IMR-90 (cell line): ENCODE results near the gene RPS10. TPM values are rescaled to one million over a fixed set of nuclear protein-coding genes. Genes with fewer than 3 reads are reported as not detected.

Source experiments
- ATAC-seq: fragments of 200-7000 bp; cut with Tn5 transposase; 2 replicates; pipeline ENCODE4 v1.9.1; 2020; ENCODE audit warnings: low read depth, mild to moderate bottlenecking, moderate library complexity
- BruUV-seq: library from RNA; stranded (reverse); fragments of 400-500 nt; replicated peaks from 2 replicates; lab custom pipeline; 2021; lab: Mats Ljungman, UMichigan
- CTCF ChIA-PET: fragments of 300-600 bp; formaldehyde crosslinking; extraction: SDS; loops from one replicate; lab custom pipeline; 2021; ENCODE audit warnings: antibody characterized with exemption; lab: Yijun Ruan, JAX
- POLR2A ChIA-PET: fragments of 300-600 bp; sonication (Branson Sonifier 250); formaldehyde crosslinking; loops from one replicate; lab custom pipeline; 2022; ENCODE audit warnings: antibody characterized with exemption; ENCODE audit not compliant: unreplicated experiment; lab: Charles Lee
- DNase-seq: peaks from one replicate; pipeline ENCODE4 v3.0.0; 2013
- H2AFZ ChIP-seq: replicated peaks from 2 replicates; pipeline ENCODE3; 2013; ENCODE audit warnings: low read length, mild to moderate bottlenecking; ENCODE audit not compliant: poor library complexity
- H2AK5ac ChIP-seq: 2 replicates; pipeline ENCODE4 v1.6.1; 2013; ENCODE audit warnings: low read depth, low read length, inconsistent platforms
- H2AK9ac ChIP-seq: replicated peaks from 2 replicates; pipeline ENCODE3; 2013; ENCODE audit warnings: mild to moderate bottlenecking, low read depth, low read length, moderate library complexity; ENCODE audit not compliant: poor library complexity
- H2BK120ac ChIP-seq: 2 replicates; pipeline ENCODE4 v1.6.1; 2013; ENCODE audit warnings: low read depth, low read length, inconsistent platforms
- H2BK15ac ChIP-seq: 3 replicates; pipeline ENCODE4 v1.6.1; 2013; ENCODE audit warnings: low read depth, low read length, inconsistent platforms
- H2BK20ac ChIP-seq: 2 replicates; pipeline ENCODE4 v1.6.1; 2013; ENCODE audit warnings: low read depth, mild to moderate bottlenecking, inconsistent platforms, low read length, moderate library complexity
- H2BK5ac ChIP-seq: 2 replicates; pipeline ENCODE4 v1.6.1; 2013; ENCODE audit warnings: mild to moderate bottlenecking, low read depth, low read length, inconsistent platforms; ENCODE audit not compliant: poor library complexity, severe bottlenecking
- H3K14ac ChIP-seq: replicated peaks from 2 replicates; pipeline ENCODE4 v1.6.1; 2013; ENCODE audit warnings: low read depth, low read length, inconsistent platforms
- H3K18ac ChIP-seq: 2 replicates; pipeline ENCODE4 v1.6.1; 2013; ENCODE audit warnings: low read depth, low read length, control low read depth
- H3K23ac ChIP-seq: 2 replicates; pipeline ENCODE4 v1.6.1; 2013; ENCODE audit warnings: low read depth, low read length, inconsistent platforms
- H3K27ac ChIP-seq: 2 replicates; pipeline ENCODE4 v1.5.1; 2013; ENCODE audit warnings: mild to moderate bottlenecking, control low read depth, low read length; ENCODE audit not compliant: insufficient read depth
- H3K27me3 ChIP-seq: 2 replicates; pipeline ENCODE4 v1.6.1; 2013; ENCODE audit warnings: low read length; ENCODE audit not compliant: control insufficient read depth, insufficient read depth
- H3K36me3 ChIP-seq: 2 replicates; pipeline ENCODE4 v1.6.1; 2013; ENCODE audit warnings: low read length, mixed read lengths; ENCODE audit not compliant: control insufficient read depth, insufficient read depth
- H3K4ac ChIP-seq: 2 replicates; pipeline ENCODE4 v1.6.1; 2013; ENCODE audit warnings: low read depth, low read length, inconsistent platforms
- H3K4me1 ChIP-seq: 2 replicates; pipeline ENCODE4 v1.6.1; 2013; ENCODE audit warnings: low read length, mixed read lengths; ENCODE audit not compliant: control insufficient read depth, insufficient read depth
- H3K4me2 ChIP-seq: 2 replicates; pipeline ENCODE4 v1.6.1; 2013; ENCODE audit warnings: low read depth, mild to moderate bottlenecking, control low read depth, low read length, moderate library complexity
- H3K4me3 ChIP-seq: 2 replicates; pipeline ENCODE4 v1.5.1; 2013; ENCODE audit warnings: low read depth, mild to moderate bottlenecking, control low read depth, low read length, moderate library complexity; ENCODE audit not compliant: insufficient read depth
- H3K56ac ChIP-seq: 2 replicates; pipeline ENCODE4 v1.6.1; 2013; ENCODE audit warnings: low read length, inconsistent platforms; ENCODE audit not compliant: insufficient read depth; ENCODE audit errors: extremely low read depth
- H3K79me1 ChIP-seq, 2 experiments: 2 replicates each; pipeline ENCODE4 v1.6.1; 2013; ENCODE audit warnings: low read length in 2 of 2, inconsistent platforms in 1 of 2, low read depth in 1 of 2
- H3K9ac ChIP-seq: 2 replicates; pipeline ENCODE4 v1.6.1; 2013; ENCODE audit warnings: low read depth, low read length, control low read depth
- H3K9me1 ChIP-seq: 2 replicates; pipeline ENCODE4 v1.6.1; 2013; ENCODE audit warnings: low read length, inconsistent platforms; ENCODE audit not compliant: insufficient read depth
- H3K9me3 ChIP-seq: 2 replicates; pipeline ENCODE4 v1.6.1; 2013; ENCODE audit warnings: low read length; ENCODE audit not compliant: control insufficient read depth, insufficient read depth
- H4K20me1 ChIP-seq: 2 replicates; pipeline ENCODE4 v1.6.1; 2013; ENCODE audit warnings: low read length, inconsistent platforms; ENCODE audit not compliant: insufficient read depth
- H4K5ac ChIP-seq: 2 replicates; pipeline ENCODE4 v1.6.1; 2013; ENCODE audit warnings: mild to moderate bottlenecking, low read depth, low read length, control low read depth
- H4K8ac ChIP-seq, 2 experiments: 2 replicates each; pipeline ENCODE4 v1.6.1; 2013; ENCODE audit warnings: low read depth in 2 of 2, low read length in 2 of 2, control low read depth in 1 of 2, inconsistent platforms in 1 of 2
- H4K91ac ChIP-seq: 2 replicates; pipeline ENCODE4 v1.6.1; 2013; ENCODE audit warnings: low read depth, low read length, inconsistent platforms; ENCODE audit not compliant: insufficient read depth
- BHLHE40 ChIP-seq: fragments of 150-350 bp; IDR thresholded peaks from 2 replicates; pipeline ENCODE4 v1.6.1; 2016; ENCODE audit warnings: mild to moderate bottlenecking, low read depth, low read length
- CEBPB ChIP-seq: IDR thresholded peaks from 2 replicates; pipeline ENCODE4 v1.6.1; 2012; ENCODE audit warnings: low read depth, low read length, improper control_type of control experiment
- CHD1 ChIP-seq: IDR thresholded peaks from 2 replicates; pipeline ENCODE4 v1.6.1; 2012; ENCODE audit warnings: low read depth, low read length, improper control_type of control experiment
- CTCF ChIP-seq: conservative IDR thresholded peaks from 2 replicates; pipeline ENCODE4 v1.5.1; 2012; ENCODE audit warnings: mild to moderate bottlenecking, low read depth, low read length, improper control_type of control experiment
- FOS ChIP-seq: fragments of 150-350 bp; IDR thresholded peaks from 2 replicates; pipeline ENCODE4 v1.6.1; 2016; ENCODE audit warnings: low read depth, low read length
- MAZ ChIP-seq: IDR thresholded peaks from 2 replicates; pipeline ENCODE4 v1.6.1; 2012; ENCODE audit warnings: low read depth, mild to moderate bottlenecking, low read length, improper control_type of control experiment, moderate library complexity, borderline replicate concordance
- MXI1 ChIP-seq: IDR thresholded peaks from 2 replicates; pipeline ENCODE4 v1.6.1; 2012; ENCODE audit warnings: low read depth, mild to moderate bottlenecking, low read length, moderate library complexity, borderline replicate concordance
- POLR2A ChIP-seq: IDR thresholded peaks from 2 replicates; pipeline ENCODE4 v1.6.1; 2012; ENCODE audit warnings: mild to moderate bottlenecking, low read depth, low read length
- RAD21 ChIP-seq: IDR thresholded peaks from 2 replicates; pipeline ENCODE4 v1.6.1; 2012; ENCODE audit warnings: low read length, improper control_type of control experiment
- RFX5 ChIP-seq: IDR thresholded peaks from 2 replicates; pipeline ENCODE4 v1.8.0; 2012; ENCODE audit warnings: low read depth, mild to moderate bottlenecking, low read length, moderate library complexity
- WGBS, 2 experiments: methylation state at CpG; one replicate each; pipeline versions ENCODE4 v1.1.5 to v1.1.7; 2013; ENCODE audit warnings: missing lambda C conversion rate in 2 of 2; ENCODE audit not compliant: insufficient read length in 1 of 2; ENCODE audit errors: extremely low coverage in 2 of 2; 5-methylcytosine and 5-hydroxymethylcytosine counted together
- dilution Hi-C: fragments of 300-500 bp; cut with HindIII; formaldehyde crosslinking; loops from one replicate; pipeline ENCODE4 v1.14.3; 2018; ENCODE audit warnings: low sequenced_read_pairs; ENCODE audit not compliant: unreplicated experiment
- in situ Hi-C: fragments of 300-500 bp; cut with MboI; formaldehyde crosslinking; loops from 3 replicates; pipeline ENCODE4 v1.14.3; 2019; ENCODE audit warnings: low sequenced_read_pairs, inconsistent platforms, mixed read lengths
- intact Hi-C: fragments of 100-400 bp; cut with micrococcal nuclease; formaldehyde crosslinking; loops from 2 replicates; pipeline ENCODE4 v1.10.0; 2022
- polyA plus RNA-seq, 3 experiments: library from polyadenylated mRNA; depleted of rRNA; stranded (reverse); fragments of >200 nt; gene quantifications; 2 replicates each; pipeline ENCODE4 v1.2.3, GENCODE V29; 2012; ENCODE audit warnings: low replicate concordance in 1 of 3
- total RNA-seq: library from RNA; depleted of rRNA; stranded (reverse); fragments of >200 nt; gene quantifications from 2 replicates; pipeline ENCODE4 v1.2.3, GENCODE V29; 2012

Gene RPS10
- total and polyA plus RNA-seq, 2 of the 4 experiments (the other 2 are of a cell fraction), result 5,462 to 5,584 TPM

GRCh38 chr6:34391786-34392496 lies 33.9 kb downstream of the RPS10 start:
- Histone ChIP-seq H2BK5ac (peak overlapping the region; percentile 89), H3K9me1 (peaks cover 6% of the 10 kb centered on the region), H3K56ac (peak overlapping the region; percentile 28), H2AK5ac (peak overlapping the region; percentile 95), H4K91ac (peak overlapping the region; percentile 91), H3K4me3 (peak overlapping the region; percentile 93), H2BK20ac (no peak overlapping the region), H4K8ac (peak overlapping the region; percentile 61 to 78; a peak in 2 of 4 replicates), H3K4me2 (peak overlapping the region; percentile 84), H3K9me3 (no peaks in the 10 kb centered on the region), H2AK9ac (peak overlapping the region; percentile 92), H3K4ac (peak overlapping the region; percentile 91), H3K9ac (peak overlapping the region; percentile 90), H3K23ac (peak overlapping the region; percentile 50), H3K4me1 (peaks cover under 1% of the 10 kb centered on the region; the same call in 1 of the 2 replicates), H3K27ac (peak overlapping the region; percentile 94), H2AFZ (peak overlapping the region; percentile 96), H3K18ac (peak overlapping the region; percentile 33; the same call in 1 of the 2 replicates), H4K5ac (peak overlapping the region; percentile 4), H2BK120ac (peak overlapping the region; percentile 51), H3K14ac (peak overlapping the region; percentile 72), H3K27me3 (no peaks in the 10 kb centered on the region), H2BK15ac (no peak overlapping the region), H3K36me3 (no peaks in the 10 kb centered on the region), H4K20me1 (peaks cover 26% of the 10 kb centered on the region), H3K79me1 (peaks cover 10 to 39% of the 10 kb centered on the region in 2 experiments)
- intact Hi-C loops, result loop anchor here (1.0 to 5.0 kb wide), 4 partner anchors 85 to 217 kb away; partner anchors contain the start of gene SMIM29
- WGBS, 2 experiments, result 0% methylated on average over 28 of the region's 78 CpGs; no CpG with 5 or more reads in 1 of the 2 experiments
- dilution Hi-C loops, result no loop called here
- no TSS peak for BruUV-seq
- DNase-seq (peak; percentile 38), ATAC-seq (peak; percentile 50)
- POLR2A ChIA-PET, result no interaction called here
- CTCF ChIA-PET, result no interaction called here
- no peak for TF ChIP-seq CTCF
- TF ChIP-seq MAZ, result peak; percentile 10; the same call in 1 of the 2 replicates
- peak; percentile 15; the same call in 1 of the 2 replicates for TF ChIP-seq RAD21
- TF ChIP-seq POLR2A, result 0 out of 2 replicates have a peak, but pooled peaks have one; percentile 32
- peak; percentile 98 for TF ChIP-seq MXI1
- TF ChIP-seq CHD1, result no peak
- TF ChIP-seq FOS, result no peak
- TF ChIP-seq RFX5, result no peak
- no peak for TF ChIP-seq CEBPB
- 0 out of 2 replicates have a peak, but pooled peaks have one; percentile 38 for TF ChIP-seq BHLHE40
- in situ Hi-C loops, result no loop called here
